ENCODE data around the gene KRTAP4-11. TPM values are rescaled to one million over a fixed set of nuclear protein-coding genes. Genes with fewer than 3 reads are reported as not detected.
"Not testable (repeated sequence)": the region's sequence is repeated elsewhere in the genome, so short reads cannot be mapped to it uniquely, and the experiment has no call there.

KRTAP4-11 gene
- total RNA-seq, 2 experiments from 2014 or later, result not detected

GRCh38 chr17:41121742-41122141, 3.6 kb upstream of the KRTAP4-11 start:
- Histone ChIP-seq H4K20me1 (ENCODE audit: insufficient read depth, low read length) (no peaks in the 10 kb centered on the region), H3K79me2 (ENCODE audit: insufficient read depth, low read depth, low read length) (no peaks in the 10 kb centered on the region), H3K4me2 (ENCODE audit: low read length) (no peak overlapping the region), H3K9me3 (ENCODE audit: low read length) (peaks cover 11% of the 10 kb centered on the region; the same call in 1 of the 2 replicates), H3K36me3 (ENCODE audit: insufficient read depth, low read length) (no peaks in the 10 kb centered on the region; the same call in 1 of the 2 replicates), H3K27ac (ENCODE audit: low read depth, low read length, poor library complexity, severe bottlenecking) (no peak overlapping the region), H3K4me1 (ENCODE audit: insufficient read depth, low read length, poor library complexity, severe bottlenecking) (peaks cover 16% of the 10 kb centered on the region), H2AFZ (ENCODE audit: low read length) (no peak overlapping the region), H3K4me3 (ENCODE audit: low read depth, low read length, poor library complexity, severe bottlenecking) (no peak overlapping the region), H3K9me2 (ENCODE audit: insufficient read depth, low read length) (no peaks in the 10 kb centered on the region)
- POLR2A ChIA-PET, result no interaction called here
- intact Hi-C loops (cut with micrococcal nuclease; ENCODE audit: unreplicated experiment), result loop anchor here (5.0 kb wide), 1 partner anchor 186 kb away; the partner anchor contains the start of gene KRTAP16-1
- BruUV-seq (replicated peaks), result no TSS peak
- CTCF ChIA-PET (ENCODE audit: unreplicated experiment), result no interaction called here
- no peak for TF ChIP-seq EZH2phosphoT487 (IDR thresholded peaks at IDR 0.05; ENCODE audit: borderline replicate concordance, low read depth, low read length)
- no peak for TF ChIP-seq CTCF (conservative IDR thresholded peaks at IDR 0.05; ENCODE audit: low read length)
- DNase-seq (ENCODE audit: low spot score), result no peak

DNA sequence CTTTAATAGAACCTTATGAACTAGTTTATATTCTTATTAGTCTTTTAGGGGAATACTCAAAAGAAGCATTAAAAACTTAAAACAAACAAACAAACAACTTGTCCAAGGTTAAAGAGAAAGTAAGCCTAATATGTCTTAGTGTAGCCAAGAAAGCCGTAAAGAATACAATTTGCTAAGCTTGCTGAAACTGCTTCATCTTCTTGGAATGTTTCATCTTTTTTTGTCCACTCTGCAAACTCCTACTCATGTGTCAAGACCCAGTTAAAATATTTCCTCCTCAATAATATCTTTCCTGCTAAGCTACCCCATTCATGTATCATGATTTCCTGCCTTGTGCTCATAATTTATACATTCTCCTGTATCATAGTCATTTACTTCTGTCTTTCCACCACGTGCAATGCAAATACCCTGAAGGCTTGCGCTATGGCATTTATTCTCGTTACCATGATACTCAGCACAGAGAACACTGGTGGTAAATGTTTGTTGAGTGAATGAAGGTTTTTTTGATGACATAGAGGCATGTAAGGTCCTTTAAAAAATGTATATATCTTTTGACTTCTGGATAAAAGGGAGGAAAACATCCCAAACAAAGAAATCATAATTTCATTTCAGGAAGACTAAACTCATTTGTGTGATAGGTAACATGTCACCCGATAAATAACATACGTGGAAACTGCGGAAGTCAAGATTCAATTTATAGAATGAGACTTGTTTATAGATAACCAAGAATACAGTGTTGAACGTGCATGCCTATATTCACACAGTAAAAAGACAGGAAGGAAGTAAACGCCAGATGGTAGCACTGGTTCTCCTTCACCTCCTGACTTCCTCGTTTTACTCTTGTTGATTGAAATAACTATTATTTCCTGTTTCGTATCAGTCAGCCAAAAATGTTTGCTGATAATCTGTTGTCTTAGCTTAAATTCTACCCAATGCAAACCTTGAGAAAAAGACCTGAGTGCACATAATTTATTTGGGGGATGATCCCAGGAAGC, 1.8 kb upstream of the KRTAP4-11 start:
- H3K36me3 ChIP-seq (ENCODE audit: insufficient read depth, low read length); H3K79me2 ChIP-seq (ENCODE audit: insufficient read depth, low read depth, low read length); H4K20me1 ChIP-seq (ENCODE audit: insufficient read depth, low read length); POLR2A ChIA-PET; H3K9me2 ChIP-seq (ENCODE audit: insufficient read depth, low read length); BruUV-seq (replicated peaks); CTCF ChIA-PET (ENCODE audit: unreplicated experiment): not testable (repeated sequence)
- Histone ChIP-seq H2AFZ (ENCODE audit: low read length) (peak overlapping the region; percentile 99), H3K4me1 (ENCODE audit: insufficient read depth, low read length, poor library complexity, severe bottlenecking) (peaks cover 20% of the 10 kb centered on the region), H3K9me3 (ENCODE audit: low read length) (peaks cover 11% of the 10 kb centered on the region; the same call in 1 of the 2 replicates), H3K4me3 (ENCODE audit: low read depth, low read length, poor library complexity, severe bottlenecking) (peak overlapping the region; percentile 50), H3K4me2 (ENCODE audit: low read length) (peak overlapping the region; percentile 61), H3K27ac (ENCODE audit: low read depth, low read length, poor library complexity, severe bottlenecking) (peak overlapping the region; percentile 75)
- DNase-seq (ENCODE audit: low spot score), result peak; percentile 55
- intact Hi-C loops (cut with micrococcal nuclease; ENCODE audit: unreplicated experiment), result loop anchor here (5.0 kb wide), 1 partner anchor 187 kb away; the partner anchor contains the start of gene KRTAP16-1
- TF ChIP-seq CTCF (conservative IDR thresholded peaks at IDR 0.05; ENCODE audit: low read length), result peak; percentile 29; the same call in 1 of the 2 replicates

GRCh38 chr17:41118721-41119120, 548 bp upstream of the KRTAP4-11 start:
- Histone ChIP-seq H3K79me2 (ENCODE audit: insufficient read depth, low read depth, low read length) (no peaks in the 10 kb centered on the region), H3K36me3 (ENCODE audit: insufficient read depth, low read length) (no peaks in the 10 kb centered on the region; the same call in 1 of the 2 replicates), H2AFZ (ENCODE audit: low read length) (no peak overlapping the region), H3K4me1 (ENCODE audit: insufficient read depth, low read length, poor library complexity, severe bottlenecking) (peaks cover 20% of the 10 kb centered on the region), H3K4me3 (ENCODE audit: low read depth, low read length, poor library complexity, severe bottlenecking) (no peak overlapping the region), H3K9me2 (ENCODE audit: insufficient read depth, low read length) (no peaks in the 10 kb centered on the region), H4K20me1 (ENCODE audit: insufficient read depth, low read length) (no peaks in the 10 kb centered on the region), H3K4me2 (ENCODE audit: low read length) (no peak overlapping the region), H3K9me3 (ENCODE audit: low read length) (peaks cover 11% of the 10 kb centered on the region; the same call in 1 of the 2 replicates), H3K27ac (ENCODE audit: low read depth, low read length, poor library complexity, severe bottlenecking) (no peak overlapping the region)
- intact Hi-C loops (cut with micrococcal nuclease; ENCODE audit: unreplicated experiment), result no loop called here
- no peak for DNase-seq (ENCODE audit: low spot score)
- no peak for TF ChIP-seq EZH2phosphoT487 (IDR thresholded peaks at IDR 0.05; ENCODE audit: borderline replicate concordance, low read depth, low read length)
- TF ChIP-seq CTCF (conservative IDR thresholded peaks at IDR 0.05; ENCODE audit: low read length), result no peak
- CTCF ChIA-PET (ENCODE audit: unreplicated experiment), result no interaction called here
- POLR2A ChIA-PET, result no interaction called here
- BruUV-seq (replicated peaks), result no TSS peak
